ENCODE results near the gene CFAP61.

The CFAP61 gene

GRCh38 chr20:20277894-20278335, 225.6 kb downstream of the CFAP61 start:
- DNase-seq: no peak

GRCh38 chr20:20286061-20286460, 233.7 kb downstream of the CFAP61 start:
- no peak for DNase-seq

GRCh38 chr20:20289331-20289730, 237.0 kb downstream of the CFAP61 start:
- no peak for DNase-seq

- DNase-seq: no peak
Measured at GRCh38 chr20:20292472-20292871, 240.1 kb downstream of the CFAP61 start.

GRCh38 chr20:20293141-20293540, 240.8 kb downstream of the CFAP61 start:
- DNase-seq: no peak

GRCh38 chr20:20293691-20294385, 241.5 kb downstream of the CFAP61 start:
- no peak for DNase-seq

GRCh38 chr20:20295621-20296498, 243.5 kb downstream of the CFAP61 start:
- no peak for DNase-seq

- DNase-seq: no peak
Measured at GRCh38 chr20:20297181-20297580, 244.8 kb downstream of the CFAP61 start.

GRCh38 chr20:20297752-20298151, 245.4 kb downstream of the CFAP61 start:
- no peak for DNase-seq

- no peak for DNase-seq
Measured at GRCh38 chr20:20299904-20300303, 247.6 kb downstream of the CFAP61 start.

- no peak for DNase-seq
Measured at GRCh38 chr20:20303320-20303719, 251.0 kb downstream of the CFAP61 start.

- DNase-seq: no peak
Measured at GRCh38 chr20:20303742-20304141, 251.4 kb downstream of the CFAP61 start.

- no peak for DNase-seq
Measured at GRCh38 chr20:20304942-20305341, 252.6 kb downstream of the CFAP61 start.

GRCh38 chr20:20312562-20312961, 260.2 kb downstream of the CFAP61 start:
- no peak for DNase-seq

GRCh38 chr20:20317195-20317594, 264.9 kb downstream of the CFAP61 start:
- DNase-seq: no peak

- DNase-seq: no peak
Measured at GRCh38 chr20:20317621-20318364, 265.5 kb downstream of the CFAP61 start.

- no peak for DNase-seq
Measured at GRCh38 chr20:20318365-20319161, 266.2 kb downstream of the CFAP61 start.

- no peak for DNase-seq
Measured at GRCh38 chr20:20321134-20321533, 268.8 kb downstream of the CFAP61 start.

GRCh38 chr20:20321917-20322316, 269.6 kb downstream of the CFAP61 start:
- DNase-seq: no peak

- no peak for DNase-seq
Measured at GRCh38 chr20:20322912-20323311, 270.6 kb downstream of the CFAP61 start.

GRCh38 chr20:20327746-20328145, 275.4 kb downstream of the CFAP61 start:
- no peak for DNase-seq

- DNase-seq: no peak
Measured at GRCh38 chr20:20329564-20329963, 277.2 kb downstream of the CFAP61 start.

GRCh38 chr20:20331156-20331555, 278.8 kb downstream of the CFAP61 start:
- DNase-seq: no peak
